Measurements from ENCODE around the gene MED14.

Gene MED14

DNA sequence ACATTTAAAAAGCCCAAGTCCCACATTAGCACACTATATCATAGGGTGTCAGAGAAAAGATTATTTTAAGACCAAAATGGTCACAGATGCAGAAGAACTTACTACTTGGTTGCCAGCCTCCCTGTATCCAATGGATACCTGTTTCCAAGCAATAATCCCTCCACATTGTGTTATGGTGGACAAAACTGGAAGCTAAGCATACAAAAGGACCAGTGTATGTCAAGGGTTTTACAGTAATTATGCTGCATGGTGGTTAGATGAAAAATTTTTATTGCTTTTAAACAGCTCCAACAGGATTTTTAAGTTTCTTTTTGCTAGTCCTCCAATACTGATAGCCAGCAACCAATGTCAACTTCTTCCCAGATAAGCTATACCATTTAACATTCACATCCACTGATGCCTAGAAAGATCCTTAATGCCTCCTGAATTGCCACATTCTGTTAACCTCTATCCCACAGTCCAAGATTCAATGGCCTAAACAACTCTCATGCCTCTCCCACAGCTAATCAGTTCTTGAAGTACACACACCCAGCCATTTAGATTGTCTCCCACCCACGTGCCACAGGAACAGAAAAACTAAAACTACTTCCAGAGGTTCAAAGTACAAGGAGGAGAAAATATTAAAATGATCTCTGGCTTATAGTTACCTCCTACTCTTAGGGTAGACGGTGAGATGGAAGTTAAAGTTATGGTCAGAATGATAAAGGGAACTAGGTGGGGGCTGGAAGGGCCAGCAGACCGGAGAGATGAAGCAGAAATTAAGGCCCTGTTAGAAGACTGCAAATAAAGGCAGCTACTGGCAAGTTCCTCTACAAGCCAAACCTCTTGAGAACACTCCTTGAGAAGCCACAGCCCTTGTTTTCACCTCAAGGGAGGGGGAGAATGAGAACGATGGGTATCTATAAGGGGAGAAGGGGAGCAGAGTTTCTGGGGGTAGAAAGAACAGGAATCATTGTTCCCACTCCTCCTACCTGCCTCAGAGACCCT is 5.5 kb downstream of the MED14 start:
- DNase-seq (ENCODE audit: low read depth), result no peak

DNA sequence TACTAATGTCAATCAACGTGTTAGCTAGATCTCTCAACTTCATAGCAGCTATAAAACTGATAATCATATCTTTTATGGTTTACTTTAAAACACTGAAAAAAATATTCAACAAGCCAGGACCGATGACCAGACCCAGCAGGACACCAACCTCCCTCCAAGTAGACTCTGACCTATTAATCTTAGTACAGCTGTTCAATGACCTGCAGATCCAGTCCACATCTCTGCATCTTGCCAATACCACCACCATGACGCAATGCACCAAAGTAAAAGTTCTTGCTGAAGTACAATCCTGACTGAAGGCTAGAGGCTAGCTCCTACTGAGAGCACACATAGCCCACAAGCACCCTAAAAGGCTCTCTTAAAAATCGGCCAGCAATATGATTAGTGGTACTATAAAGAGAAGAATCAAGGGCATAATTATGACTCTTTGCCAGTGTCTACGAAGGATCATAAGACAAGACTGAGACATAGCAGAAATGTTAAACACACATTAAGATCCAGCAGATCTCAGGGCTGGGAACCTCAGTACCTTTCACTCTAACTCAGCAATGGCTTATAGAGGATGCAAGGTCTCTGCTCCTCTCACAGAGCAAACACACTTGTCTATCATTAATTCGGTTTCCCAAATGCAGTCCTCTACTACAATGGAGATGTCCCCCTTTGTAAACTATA is 7.6 kb downstream of the MED14 start:
- no peak for DNase-seq (ENCODE audit: low read depth)

DNA sequence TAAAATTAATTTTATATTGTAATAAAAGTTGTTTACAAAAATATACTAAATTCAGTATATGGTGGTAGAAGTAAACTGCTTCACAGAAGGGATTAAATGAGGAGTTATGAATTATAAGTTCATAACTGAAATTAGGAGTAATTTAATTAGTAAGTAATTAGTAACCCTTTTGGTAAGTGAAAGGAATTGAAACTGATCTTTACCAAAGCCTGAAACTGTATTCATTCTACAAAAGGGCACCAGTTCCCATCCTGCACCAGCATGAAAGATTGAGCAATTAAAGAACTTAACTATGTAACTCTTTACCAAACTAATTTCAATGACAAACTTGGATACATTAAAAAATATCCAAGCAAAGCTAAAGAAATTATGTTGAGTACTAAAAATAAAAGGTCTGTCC is 8.2 kb downstream of the MED14 start:
- no peak for DNase-seq (ENCODE audit: low read depth)

DNA sequence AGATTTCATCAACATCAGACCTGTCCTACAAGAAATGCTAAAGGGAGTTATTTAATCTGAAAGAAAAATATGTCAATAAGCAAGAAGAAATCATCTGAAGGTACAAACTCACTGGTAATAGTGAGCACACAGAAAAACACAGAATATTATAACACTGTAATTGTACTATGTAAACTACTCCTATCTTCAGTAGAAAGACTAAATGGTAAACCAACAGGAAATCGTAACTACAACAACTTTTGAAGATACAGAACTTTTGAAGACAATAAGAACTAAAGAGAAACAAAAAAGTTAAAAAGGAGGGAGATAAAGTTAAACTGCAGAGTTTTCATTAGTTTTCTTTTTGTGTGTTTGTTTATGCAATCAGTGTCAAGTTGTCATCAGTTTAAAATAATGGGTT is 12.4 kb downstream of the MED14 start:
- DNase-seq (ENCODE audit: low read depth), result no peak

DNA sequence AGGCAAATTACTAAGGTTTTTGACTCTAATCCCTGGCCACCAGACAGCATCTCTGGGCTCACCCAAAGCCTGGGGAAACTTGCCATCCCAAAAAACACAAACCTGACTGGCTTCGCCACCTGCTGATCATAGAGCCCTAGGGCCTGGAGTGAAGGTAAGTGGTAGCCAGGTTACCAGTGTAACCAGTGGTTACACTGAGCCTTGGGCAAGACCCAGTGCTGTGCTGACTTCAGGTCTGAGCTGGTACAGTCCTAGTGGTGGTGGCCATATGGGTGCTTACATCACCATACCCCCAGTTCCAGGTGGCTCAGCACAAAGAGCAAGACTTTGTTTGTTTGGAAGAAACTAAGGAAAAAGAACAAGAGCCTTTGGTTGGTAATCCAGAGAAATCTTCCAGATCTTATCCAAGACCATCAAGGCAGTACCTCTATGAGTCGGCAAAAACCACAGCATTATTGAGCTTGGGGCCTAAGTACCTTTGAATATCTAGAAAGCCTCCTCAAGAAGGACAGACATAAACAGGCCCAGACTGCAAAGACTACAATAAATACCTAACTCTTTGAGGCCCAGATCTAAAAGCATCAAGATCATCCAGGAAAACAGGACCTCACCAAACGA is 13.7 kb downstream of the MED14 start:
- no peak for DNase-seq (ENCODE audit: low read depth)

DNA sequence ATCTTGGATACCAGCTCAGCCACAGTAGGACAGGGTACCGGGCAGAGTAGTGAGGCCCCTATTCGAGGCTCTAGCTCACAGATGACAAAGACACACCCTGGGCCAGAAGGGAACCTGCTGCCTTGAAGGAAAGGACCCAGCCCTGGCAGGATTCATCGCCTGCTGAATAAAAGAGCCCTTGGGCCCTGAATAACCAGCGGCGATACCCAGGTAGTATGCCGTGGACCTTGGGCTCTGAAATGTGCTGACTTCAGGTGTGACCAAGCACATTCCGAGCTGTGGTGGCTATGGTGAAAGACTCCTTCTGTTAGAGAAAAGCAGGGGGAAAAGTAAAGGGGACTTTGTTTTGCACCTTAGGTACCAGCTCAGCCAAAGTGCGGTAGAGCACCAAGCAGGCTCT is 14.6 kb downstream of the MED14 start:
- no peak for DNase-seq (ENCODE audit: low read depth)

DNA sequence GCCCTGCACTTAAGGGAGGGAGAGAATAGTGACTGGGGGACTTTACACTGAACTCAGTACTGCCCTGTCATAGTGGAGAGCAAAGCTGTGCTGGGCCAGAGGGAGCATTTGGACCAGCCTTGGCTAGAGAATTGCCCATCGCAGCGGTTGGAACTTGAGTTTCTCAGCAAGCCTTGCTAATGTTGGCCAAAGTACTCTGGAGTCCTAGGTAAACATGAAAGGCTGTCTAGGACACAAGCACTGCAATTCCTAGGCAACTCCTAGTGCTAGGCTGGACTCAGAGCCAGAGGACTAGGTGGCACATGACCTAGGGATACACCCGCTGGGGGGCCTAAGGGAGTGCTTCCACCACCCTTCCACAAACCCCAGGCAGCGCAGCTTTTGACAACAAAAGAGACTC is 15.0 kb downstream of the MED14 start:
- DNase-seq (ENCODE audit: low read depth), result no peak

DNA sequence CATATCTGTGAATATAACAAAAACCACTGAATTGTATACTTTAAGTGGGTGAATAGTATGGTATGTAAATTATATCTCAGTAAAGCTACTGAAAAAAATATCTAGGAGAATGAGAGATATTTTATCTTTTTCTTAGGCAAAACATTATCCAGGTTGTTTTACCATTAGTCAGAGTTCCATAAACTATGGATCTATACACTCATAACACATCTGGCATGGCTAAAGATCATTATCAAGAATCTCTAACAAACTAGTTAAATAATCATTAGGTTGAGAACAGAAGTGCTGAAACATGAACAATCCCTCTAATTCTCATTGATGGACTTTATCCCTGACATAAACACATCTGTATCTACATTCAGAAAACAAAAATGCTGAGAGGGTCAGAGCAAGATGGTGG is 15.6 kb downstream of the MED14 start:
- no peak for DNase-seq (ENCODE audit: low read depth)

DNA sequence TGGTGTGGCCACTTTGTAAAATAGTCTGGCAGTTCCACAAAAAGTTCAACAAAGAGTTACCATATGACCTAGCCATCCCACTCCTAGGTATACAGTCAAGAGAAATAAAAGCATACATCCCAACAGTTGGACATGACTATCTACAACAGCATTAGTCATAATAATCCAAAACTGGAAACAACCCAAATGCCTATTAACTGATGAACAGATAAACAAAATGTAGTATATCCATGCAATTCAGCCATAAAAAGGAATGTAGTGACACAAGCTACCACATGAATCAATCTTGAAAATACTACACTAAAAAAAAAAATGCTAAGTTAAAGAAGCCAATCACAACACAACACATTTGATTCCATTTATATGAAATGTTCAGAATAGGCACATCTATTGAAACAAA is 16.1 kb downstream of the MED14 start:
- DNase-seq (ENCODE audit: low read depth), result no peak

DNA sequence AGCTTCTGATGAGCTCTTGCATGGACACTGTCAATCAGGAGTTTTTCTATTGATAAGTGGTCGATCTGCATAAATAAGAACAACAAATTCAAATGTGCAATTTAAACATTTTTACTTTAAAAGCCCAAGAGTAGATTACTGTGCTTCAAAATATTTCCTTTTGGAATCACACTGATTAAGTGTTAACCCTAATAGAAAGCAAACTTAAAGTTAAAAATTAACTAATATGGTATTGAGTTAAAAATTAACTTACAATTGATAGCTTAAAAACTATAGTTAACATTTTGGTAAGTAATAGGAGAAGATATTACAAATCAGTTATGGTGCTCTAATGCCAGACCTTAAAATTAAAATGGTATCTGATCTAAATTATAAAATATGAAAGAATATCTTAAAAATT is 25.9 kb downstream of the MED14 start:
- no peak for DNase-seq (ENCODE audit: low read depth)

DNA sequence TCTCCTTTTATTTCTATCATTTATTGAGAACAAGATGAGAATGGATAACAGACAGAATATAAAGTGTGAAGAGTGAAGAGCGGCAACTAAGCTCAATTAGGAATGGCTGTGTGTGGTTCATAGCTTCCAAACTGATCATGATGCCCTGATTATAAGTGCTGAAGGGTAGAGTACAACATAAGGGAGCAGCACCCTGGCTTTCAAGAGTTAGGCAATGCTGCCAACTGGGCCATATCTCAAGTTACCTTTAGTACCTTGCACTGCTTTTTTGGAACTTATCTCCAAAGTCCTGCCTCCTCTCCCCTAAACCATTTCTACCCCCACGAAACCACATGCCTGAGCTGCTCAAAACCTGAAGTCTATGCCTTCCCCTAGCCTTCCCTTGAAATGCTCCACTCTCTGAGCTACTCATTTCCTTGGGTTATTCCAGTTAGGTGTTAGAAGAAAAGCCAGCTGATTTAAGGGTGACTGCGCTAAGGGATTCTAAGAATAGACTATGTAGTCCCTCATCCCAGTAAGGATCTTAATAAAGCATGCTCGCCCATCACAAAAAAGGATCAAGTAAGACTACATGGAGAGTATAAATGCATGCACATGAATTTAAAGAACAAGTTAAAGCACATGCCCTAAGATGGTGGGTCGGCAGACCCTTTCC is 29.6 kb downstream of the MED14 start:
- DNase-seq (ENCODE audit: low read depth), result no peak

DNA sequence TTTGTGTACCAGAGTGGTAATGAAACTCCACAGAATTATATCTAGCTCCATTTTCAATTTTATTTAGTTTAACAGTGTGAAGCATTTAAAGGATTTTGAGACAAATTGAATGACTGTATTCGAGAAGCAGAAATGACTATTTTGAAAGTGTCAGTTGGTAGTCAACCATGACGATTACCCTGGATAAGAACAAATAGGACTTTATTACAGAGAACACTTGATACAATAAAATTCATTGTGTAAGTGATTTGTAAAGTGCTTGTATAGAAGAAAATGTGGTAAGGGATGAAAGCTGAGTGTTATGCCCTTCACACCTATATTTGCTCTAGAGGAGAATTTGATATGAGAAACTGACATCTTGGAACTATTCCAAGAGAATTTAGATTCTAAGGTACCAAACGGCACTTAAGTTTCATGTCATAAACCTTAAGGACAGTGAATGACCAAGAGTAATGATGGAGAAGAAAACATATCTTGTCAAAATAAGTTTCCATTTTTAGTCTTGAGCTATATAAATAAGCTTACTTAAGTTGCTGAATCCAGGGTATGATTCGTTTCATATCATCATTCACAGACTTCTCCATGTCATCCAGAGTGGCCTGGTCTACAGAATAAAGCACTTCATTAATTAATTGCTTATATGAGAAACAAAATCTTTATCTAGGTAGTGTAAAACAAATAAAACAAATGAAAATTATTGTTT is 34.6 kb downstream of the MED14 start:
- no peak for DNase-seq (ENCODE audit: low read depth)

DNA sequence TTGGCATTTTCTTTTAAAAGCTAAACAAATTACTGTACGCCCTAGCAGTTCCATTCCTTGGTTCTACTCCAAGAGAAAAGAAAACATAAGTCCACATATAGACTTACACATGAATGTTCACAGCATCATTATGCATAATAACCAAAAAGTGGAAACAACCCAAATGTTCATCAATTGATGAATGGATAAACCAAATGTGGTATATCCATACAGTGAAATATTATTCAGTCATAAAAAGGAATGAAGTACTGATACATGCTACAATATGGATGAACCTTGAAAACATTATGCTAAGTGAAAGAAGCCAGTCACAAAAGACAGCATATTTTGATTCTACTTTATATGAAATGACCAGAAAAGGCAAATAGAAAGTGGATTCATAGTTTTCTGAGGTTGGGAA is 36.5 kb downstream of the MED14 start:
- no peak for DNase-seq (ENCODE audit: low read depth)

DNA sequence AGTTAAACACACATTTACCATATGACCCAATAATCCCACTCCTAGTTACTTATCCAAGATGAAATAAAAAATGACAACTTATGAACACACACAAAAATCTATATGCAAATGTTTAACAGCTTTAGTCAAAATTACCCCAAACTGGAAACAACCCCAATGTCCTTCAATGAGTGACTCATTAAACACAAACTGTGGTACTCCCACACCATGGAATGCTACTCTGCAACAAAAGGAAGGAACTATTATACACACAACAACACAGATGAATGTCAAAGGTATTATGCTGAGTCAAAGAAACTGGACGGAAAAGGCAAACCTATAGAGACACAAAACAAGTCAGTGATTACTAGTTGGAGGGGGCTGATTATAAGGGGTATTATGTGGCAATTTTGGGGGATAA is 40.5 kb downstream of the MED14 start:
- DNase-seq (ENCODE audit: low read depth), result no peak

DNA sequence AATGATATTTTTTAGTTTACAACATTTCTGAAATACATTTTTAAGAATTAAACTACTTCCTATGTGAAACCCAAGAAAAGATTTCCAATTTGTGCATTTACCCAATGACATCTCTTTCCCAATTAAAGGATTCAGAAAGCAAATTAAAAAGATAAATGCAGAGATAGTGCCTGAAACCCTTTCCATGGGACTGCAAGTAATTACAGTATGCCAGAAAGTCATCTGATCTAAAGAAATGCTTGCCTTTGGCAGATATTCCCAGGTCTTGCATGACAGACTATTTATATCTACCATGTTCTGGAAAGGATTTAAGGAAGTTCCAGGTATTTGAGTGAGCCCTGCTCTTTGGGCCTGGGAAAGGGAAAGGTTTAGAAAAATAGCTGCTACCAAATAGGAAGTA is 46.4 kb downstream of the MED14 start:
- DNase-seq (ENCODE audit: low read depth), result no peak

DNA sequence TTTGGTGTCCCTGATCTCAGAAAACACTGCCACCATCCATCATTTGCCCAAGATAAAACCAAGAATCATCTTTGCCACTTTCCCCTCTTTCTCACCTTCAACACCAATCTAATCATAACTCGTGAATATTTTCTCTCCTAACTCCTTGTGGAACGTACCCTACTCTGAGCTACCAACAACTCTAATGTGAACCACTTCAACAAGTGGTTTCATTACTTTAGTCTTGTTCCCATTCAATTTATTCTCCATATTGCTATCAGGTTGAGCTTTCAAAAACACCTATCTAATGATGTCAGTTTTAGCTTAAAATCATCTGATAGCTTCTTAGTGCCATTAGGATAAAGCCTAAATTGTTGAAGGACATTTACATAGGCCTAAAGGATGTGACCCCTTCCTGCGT is 48.2 kb downstream of the MED14 start:
- DNase-seq (ENCODE audit: low read depth), result no peak

DNA sequence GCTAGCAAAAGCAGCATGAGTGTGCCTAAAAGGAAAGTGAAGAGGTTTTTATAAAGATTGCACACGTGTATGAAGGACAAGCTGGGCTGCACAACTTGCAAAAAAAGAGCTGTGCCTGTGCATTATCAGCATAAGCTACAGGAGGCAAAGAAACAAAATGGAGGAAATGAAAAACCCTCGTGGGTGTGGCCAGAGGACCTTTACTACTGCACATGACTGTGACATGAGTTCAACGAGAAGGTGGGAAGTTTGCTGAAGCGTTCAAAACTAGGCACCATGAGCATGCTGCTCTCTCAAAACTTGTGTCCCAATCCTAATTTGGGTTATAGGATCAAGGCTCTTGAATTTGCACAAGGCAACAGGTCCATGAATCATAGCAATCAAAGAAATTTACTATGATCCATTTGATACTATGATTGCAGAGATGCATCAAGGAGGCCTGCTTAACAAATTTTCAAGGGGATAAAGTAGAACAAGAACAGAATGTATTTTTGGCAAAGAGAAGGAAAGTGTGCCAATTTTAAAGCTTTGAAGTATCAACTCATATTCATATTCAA is 49.9 kb downstream of the MED14 start:
- no peak for DNase-seq (ENCODE audit: low read depth)

DNA sequence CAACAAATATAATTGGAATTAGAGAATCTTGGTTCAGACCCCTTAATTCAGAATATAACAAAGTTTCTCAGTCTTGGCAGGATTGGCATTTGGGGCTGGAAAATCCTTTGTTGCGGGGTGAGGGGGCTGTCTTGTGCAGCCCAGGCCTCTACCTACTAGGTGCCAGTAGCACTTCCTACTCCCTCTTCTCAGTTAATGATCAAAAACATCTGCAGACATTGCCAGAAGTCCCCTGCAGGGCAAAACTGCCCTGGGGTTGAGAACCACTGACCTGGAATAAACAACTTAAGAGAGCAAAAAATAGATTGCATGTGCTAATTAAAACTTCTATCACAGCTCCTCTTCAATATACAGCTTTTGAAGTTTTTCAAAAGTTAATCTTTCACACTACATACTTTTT is 51.2 kb downstream of the MED14 start:
- no peak for DNase-seq (ENCODE audit: low read depth)

DNA sequence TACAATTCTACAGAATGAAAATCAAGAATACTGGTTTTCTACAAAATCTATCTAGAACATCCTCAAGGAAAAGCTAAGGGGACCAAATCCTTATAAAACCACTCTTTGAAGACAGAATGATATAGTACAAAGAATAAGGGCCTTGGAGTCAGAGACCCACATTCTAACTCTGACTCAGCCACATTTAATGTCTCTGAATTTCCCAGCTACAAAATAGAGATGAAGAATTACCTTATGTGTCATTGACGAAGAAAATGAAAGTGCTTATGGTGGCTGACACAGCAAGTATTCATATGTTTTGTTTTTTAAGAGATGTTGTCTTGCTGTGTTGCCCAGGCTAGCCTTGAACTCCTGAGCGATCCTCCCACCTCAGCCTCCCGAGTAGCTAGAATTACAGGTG is 52.1 kb downstream of the MED14 start:
- DNase-seq (ENCODE audit: low read depth), result no peak

DNA sequence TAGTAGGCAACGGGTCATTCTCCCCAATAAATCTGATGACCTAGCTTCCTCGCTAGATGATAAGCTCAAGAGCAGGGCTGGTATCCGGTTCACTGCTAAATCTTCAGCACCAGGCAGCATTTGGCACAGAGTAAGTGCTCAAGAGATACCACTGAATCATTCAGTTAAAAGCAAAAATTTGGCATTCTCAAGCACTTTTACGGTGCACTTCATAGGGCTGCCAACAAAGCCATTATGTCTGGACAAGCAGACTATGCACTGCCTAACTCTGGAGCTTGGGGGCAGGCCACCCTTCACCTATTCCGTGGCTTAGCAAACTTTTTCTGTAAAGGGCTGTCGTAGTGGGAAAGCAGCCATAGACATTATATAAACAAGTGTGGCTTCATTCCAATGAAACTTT is 64.2 kb downstream of the MED14 start:
- no peak for DNase-seq (ENCODE audit: low read depth)

DNA sequence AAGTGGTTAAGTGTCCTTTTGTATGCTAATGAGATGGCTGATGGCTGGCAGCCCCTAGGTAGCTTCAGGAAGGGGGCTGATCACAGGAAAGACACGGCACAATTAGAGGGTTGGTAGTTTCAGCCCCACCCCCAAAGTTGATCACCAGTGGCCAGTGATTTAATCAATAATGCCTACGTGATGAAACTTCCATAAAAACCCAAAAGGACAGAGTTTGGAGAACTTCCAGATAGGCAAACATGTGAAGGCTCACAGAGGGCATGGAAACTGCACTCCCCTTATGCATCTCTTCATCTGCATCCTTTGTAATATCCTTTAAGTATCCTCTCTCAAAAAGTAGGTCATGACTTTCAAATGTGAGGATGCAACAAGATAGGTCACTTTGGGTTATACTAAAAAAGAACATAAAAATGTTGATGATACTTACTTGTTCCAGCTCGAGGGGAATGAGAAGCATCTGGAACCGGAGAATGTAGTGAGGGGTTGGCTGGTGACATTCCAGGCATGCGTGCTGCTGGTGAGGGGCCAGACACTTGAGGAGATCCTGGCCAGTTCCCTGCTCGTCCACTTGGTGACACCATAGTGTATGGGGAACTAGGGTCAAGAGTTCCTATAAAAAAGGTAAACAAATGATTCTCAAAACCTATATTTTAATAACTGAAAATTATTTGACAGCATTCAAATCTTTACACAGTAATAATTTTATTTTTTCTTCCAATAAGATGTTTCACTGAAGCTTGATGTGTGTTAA is 71.3 kb downstream of the MED14 start:
- DNase-seq (ENCODE audit: low read depth), result no peak

All from stimulated activated CD8-positive, alpha-beta memory T cell treated with anti-CD3 and anti-CD28 coated beads, Interleukin-15, amount 100 ng/mL, for 24 hours (primary cell).